Measurements from ENCODE around the gene GDAP2. TPM values are rescaled to one million over a fixed set of nuclear protein-coding genes. Genes with fewer than 3 reads are reported as not detected.

The GDAP2 gene
- total RNA-seq, 1 donor from 2014 or later: 28.4 TPM

DNA sequence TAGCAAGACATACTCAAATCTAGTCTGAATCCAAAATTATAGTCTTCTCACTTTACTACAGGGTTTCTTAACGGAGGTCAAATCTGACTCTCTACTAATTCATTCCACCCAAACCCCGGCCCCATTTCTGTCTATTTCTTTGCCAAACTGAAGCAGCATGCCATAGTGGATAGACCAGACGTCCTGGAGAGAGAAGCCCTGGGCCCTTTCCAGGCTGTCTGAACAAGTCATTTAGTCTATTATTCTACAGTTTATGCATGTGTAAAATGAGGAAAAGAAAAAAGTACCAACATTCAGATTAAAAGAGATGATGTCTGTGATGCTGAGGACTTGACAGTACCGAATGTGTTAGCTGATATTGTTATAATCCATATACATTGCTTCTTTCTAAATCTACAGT, 95.0 kb downstream of the GDAP2 start:
- TF ChIP-seq, protein P1, sequence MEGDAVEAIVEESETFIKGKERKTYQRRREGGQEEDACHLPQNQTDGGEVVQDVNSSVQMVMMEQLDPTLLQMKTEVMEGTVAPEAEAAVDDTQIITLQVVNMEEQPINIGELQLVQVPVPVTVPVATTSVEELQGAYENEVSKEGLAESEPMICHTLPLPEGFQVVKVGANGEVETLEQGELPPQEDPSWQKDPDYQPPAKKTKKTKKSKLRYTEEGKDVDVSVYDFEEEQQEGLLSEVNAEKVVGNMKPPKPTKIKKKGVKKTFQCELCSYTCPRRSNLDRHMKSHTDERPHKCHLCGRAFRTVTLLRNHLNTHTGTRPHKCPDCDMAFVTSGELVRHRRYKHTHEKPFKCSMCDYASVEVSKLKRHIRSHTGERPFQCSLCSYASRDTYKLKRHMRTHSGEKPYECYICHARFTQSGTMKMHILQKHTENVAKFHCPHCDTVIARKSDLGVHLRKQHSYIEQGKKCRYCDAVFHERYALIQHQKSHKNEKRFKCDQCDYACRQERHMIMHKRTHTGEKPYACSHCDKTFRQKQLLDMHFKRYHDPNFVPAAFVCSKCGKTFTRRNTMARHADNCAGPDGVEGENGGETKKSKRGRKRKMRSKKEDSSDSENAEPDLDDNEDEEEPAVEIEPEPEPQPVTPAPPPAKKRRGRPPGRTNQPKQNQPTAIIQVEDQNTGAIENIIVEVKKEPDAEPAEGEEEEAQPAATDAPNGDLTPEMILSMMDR (IDR thresholded peaks at IDR 0.05; ENCODE audit: unreplicated experiment): no peak
- no peak for DNase-seq (ENCODE audit: low spot score, unreplicated experiment)
- H3K4me1 Mint-ChIP-seq (ENCODE audit: low read depth): no peaks in the 10 kb centered on the region
- H3K9me3 Mint-ChIP-seq (ENCODE audit: low read depth): peaks cover 6% of the 10 kb centered on the region
- H3K4me3 Mint-ChIP-seq (ENCODE audit: low read depth): no peak overlapping the region
- peaks cover 38% of the 10 kb centered on the region for H3K27me3 Mint-ChIP-seq
- peaks cover 5% of the 10 kb centered on the region for H3K36me3 Mint-ChIP-seq (ENCODE audit: insufficient read depth)
- no peak overlapping the region for H3K27ac Mint-ChIP-seq

DNA sequence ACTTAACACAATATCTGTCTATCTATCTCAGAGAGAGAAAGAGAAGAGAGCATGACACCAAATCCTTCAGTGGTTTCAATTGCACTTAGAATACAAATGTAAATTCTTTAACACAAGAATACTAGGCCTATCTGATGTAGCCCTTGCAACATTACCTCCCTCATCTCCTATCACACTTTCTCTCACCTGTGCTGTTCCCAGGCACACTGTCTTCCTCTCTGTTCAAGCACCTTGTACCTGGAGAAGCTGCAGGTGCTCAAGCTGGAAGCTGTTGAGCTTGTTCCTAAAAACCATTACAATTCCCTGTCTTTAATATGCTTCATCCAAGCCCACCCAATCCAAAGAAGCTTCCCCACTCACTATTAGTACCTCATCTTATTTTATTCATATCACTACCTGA, 97.0 kb downstream of the GDAP2 start:
- TF ChIP-seq, protein P1 (IDR thresholded peaks at IDR 0.05; ENCODE audit: unreplicated experiment): no peak
- peaks cover 6% of the 10 kb centered on the region for H3K9me3 Mint-ChIP-seq (ENCODE audit: low read depth)
- peaks cover 38% of the 10 kb centered on the region for H3K27me3 Mint-ChIP-seq
- H3K27ac Mint-ChIP-seq: no peak overlapping the region
- H3K4me3 Mint-ChIP-seq (ENCODE audit: low read depth): no peak overlapping the region
- H3K4me1 Mint-ChIP-seq (ENCODE audit: low read depth): no peaks in the 10 kb centered on the region
- no peak for DNase-seq (ENCODE audit: low spot score, unreplicated experiment)
- H3K36me3 Mint-ChIP-seq (ENCODE audit: insufficient read depth): no peaks in the 10 kb centered on the region

DNA sequence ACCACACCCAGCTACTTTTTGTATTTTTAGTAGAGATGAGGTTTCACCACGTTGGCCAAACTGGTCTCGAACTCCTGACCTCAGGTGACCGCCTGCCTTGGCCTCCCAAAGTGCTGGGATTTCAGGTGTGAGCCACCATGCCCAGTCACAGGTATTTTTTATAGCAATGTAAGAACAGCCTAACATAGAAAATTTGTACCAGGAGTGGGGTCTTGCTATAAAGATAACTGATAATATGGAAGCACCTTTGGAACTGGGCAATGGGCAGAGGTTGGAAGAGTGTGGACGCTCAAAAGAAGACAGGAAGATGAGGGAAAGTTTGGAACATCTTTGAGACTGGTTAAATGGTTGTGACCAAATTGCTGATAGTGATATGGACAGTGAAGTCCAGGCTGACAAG, 99.2 kb downstream of the GDAP2 start:
- no peaks in the 10 kb centered on the region for H3K36me3 Mint-ChIP-seq (ENCODE audit: insufficient read depth)

DNA sequence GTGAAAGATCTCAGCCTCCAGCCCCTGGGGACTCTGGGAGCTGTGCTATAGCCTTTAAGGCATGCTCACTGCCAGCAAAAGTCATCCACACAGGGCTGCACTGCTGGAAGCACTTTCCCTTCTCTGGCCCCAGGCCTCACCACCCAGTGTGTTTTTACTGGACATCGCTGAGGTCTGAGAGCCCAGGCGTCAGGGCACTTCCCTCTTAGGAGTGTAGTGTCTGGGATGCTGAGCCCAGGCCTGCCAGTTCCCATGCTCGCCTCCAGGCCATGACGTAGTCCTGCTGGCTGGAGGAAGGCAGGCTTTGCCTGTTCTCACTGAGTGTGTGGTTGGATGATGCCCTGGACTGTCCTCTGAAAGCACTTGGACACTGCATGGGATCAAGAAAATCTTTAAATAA, 101.2 kb downstream of the GDAP2 start:
- Mint-ChIP-seq H3K4me1 (ENCODE audit: low read depth) (no peaks in the 10 kb centered on the region), H3K9me3 (ENCODE audit: low read depth) (peaks cover 6% of the 10 kb centered on the region), H3K36me3 (ENCODE audit: insufficient read depth) (no peaks in the 10 kb centered on the region), H3K27ac (no peak overlapping the region), H3K27me3 (peaks cover 22% of the 10 kb centered on the region), H3K4me3 (ENCODE audit: low read depth) (no peak overlapping the region)
- TF ChIP-seq, protein P1 (IDR thresholded peaks at IDR 0.05; ENCODE audit: unreplicated experiment): no peak
- DNase-seq (ENCODE audit: low spot score, unreplicated experiment): no peak

More for the DNA sequence above, 99.2 kb downstream of the GDAP2 start:
- H3K4me3 Mint-ChIP-seq (ENCODE audit: low read depth): no peak overlapping the region
- no peak for DNase-seq (ENCODE audit: low spot score, unreplicated experiment)
- TF ChIP-seq, protein P1 (IDR thresholded peaks at IDR 0.05; ENCODE audit: unreplicated experiment): no peak
- H3K4me1 Mint-ChIP-seq (ENCODE audit: low read depth): no peaks in the 10 kb centered on the region
- H3K9me3 Mint-ChIP-seq (ENCODE audit: low read depth): peaks cover 6% of the 10 kb centered on the region
- H3K27me3 Mint-ChIP-seq: peaks cover 32% of the 10 kb centered on the region
- H3K27ac Mint-ChIP-seq: no peak overlapping the region

DNA sequence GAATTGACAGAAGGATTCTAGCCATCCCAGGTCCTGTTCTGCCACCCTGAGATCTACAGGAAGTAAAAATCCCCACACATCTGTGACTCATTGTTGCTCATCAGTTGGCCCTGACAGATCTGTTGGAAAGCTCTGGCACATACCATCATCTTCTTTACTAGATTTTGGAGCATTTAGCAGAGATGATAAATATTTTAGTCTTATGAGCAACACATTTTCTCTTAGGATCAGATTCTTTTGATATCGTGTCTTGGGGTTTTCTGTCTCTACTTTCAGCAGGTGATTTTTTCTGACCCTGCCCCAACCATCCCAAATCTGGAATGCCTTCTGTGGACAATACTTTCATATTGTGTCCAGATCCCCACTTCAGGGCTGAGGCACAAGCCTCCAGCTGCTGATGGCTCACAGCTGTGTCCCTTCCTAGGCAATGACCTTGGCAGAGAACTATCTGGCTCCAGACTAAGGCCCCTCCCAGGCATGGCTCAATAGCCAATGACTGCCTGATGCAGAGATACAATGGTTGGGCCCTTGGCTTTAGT, 102.8 kb downstream of the GDAP2 start:
- Mint-ChIP-seq H3K9me3 (ENCODE audit: low read depth) (peaks cover 6% of the 10 kb centered on the region), H3K4me1 (ENCODE audit: low read depth) (no peaks in the 10 kb centered on the region), H3K27me3 (peaks cover 10% of the 10 kb centered on the region), H3K36me3 (ENCODE audit: insufficient read depth) (no peaks in the 10 kb centered on the region), H3K27ac (no peak overlapping the region), H3K4me3 (ENCODE audit: low read depth) (no peak overlapping the region)
- TF ChIP-seq, protein P1 (IDR thresholded peaks at IDR 0.05; ENCODE audit: unreplicated experiment): no peak
- no peak for DNase-seq (ENCODE audit: low spot score, unreplicated experiment)
